Panc1 (cell line): ENCODE measurements around the gene ANKRD60.

ENCODE experiments used
- POLR2AphosphoS5 ChIP-seq: IDR thresholded peaks from 2 replicates; pipeline ENCODE4 v1.6.1; 2012; ENCODE audit warnings: mild to moderate bottlenecking, low read depth, low read length, moderate library complexity
- SIN3A ChIP-seq: IDR thresholded peaks from 2 replicates; pipeline ENCODE4 v1.6.1; 2012; ENCODE audit warnings: low read depth, mild to moderate bottlenecking, low read length, moderate library complexity, borderline replicate concordance; ENCODE audit not compliant: insufficient read depth
- TF ChIP-seq, protein P1 (sequence below): fragments of 450-650 bp; IDR thresholded peaks from 2 replicates; pipeline ENCODE4 v1.5.1; 2017; ENCODE audit warnings: mild to moderate bottlenecking

- no peak for TF ChIP-seq POLR2AphosphoS5
- TF ChIP-seq, protein P1, sequence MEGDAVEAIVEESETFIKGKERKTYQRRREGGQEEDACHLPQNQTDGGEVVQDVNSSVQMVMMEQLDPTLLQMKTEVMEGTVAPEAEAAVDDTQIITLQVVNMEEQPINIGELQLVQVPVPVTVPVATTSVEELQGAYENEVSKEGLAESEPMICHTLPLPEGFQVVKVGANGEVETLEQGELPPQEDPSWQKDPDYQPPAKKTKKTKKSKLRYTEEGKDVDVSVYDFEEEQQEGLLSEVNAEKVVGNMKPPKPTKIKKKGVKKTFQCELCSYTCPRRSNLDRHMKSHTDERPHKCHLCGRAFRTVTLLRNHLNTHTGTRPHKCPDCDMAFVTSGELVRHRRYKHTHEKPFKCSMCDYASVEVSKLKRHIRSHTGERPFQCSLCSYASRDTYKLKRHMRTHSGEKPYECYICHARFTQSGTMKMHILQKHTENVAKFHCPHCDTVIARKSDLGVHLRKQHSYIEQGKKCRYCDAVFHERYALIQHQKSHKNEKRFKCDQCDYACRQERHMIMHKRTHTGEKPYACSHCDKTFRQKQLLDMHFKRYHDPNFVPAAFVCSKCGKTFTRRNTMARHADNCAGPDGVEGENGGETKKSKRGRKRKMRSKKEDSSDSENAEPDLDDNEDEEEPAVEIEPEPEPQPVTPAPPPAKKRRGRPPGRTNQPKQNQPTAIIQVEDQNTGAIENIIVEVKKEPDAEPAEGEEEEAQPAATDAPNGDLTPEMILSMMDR = no peak
- no peak for TF ChIP-seq SIN3A
Measured at GRCh38 chr20:58201616-58202015, 26.8 kb downstream of the ANKRD60 start.
